Retinal pigment epithelial cell (primary cell): ENCODE measurements around the gene RXYLT1.

Experiments used
- DNase-seq: peaks from one replicate; pipeline ENCODE4 v3.0.0-alpha.2; 2010; ENCODE audit warnings: low read depth
- H3K4me3 ChIP-seq: 2 replicates; pipeline ENCODE4 v1.5.1; 2011; ENCODE audit warnings: mild to moderate bottlenecking, low read length, control low read depth, moderate library complexity
- TF ChIP-seq, protein P1 (sequence below): conservative IDR thresholded peaks from 2 replicates; pipeline ENCODE4 v1.5.1; 2011; ENCODE audit warnings: low read depth, low read length, control low read depth, inconsistent platforms

Gene RXYLT1

DNA sequence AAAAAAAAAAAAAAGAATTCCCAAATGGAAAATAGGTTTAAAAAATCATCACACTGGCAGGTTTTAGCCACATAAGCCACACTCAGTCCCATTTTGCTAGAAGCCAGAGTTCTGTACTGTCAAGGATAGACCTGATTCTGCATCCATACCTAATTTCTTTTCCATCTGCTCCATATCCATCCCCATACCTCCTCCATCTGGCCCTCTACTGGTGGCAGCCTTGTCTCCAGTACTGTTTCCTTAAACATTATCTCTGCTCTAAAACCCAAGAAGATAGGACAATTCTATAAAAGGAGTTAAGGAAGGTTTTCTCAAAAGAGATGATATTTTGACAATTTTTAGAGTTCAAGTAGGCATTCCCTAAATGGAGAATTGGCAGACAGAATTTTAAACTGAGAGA, 26.0 kb upstream of the RXYLT1 start:
- TF ChIP-seq, protein P1, sequence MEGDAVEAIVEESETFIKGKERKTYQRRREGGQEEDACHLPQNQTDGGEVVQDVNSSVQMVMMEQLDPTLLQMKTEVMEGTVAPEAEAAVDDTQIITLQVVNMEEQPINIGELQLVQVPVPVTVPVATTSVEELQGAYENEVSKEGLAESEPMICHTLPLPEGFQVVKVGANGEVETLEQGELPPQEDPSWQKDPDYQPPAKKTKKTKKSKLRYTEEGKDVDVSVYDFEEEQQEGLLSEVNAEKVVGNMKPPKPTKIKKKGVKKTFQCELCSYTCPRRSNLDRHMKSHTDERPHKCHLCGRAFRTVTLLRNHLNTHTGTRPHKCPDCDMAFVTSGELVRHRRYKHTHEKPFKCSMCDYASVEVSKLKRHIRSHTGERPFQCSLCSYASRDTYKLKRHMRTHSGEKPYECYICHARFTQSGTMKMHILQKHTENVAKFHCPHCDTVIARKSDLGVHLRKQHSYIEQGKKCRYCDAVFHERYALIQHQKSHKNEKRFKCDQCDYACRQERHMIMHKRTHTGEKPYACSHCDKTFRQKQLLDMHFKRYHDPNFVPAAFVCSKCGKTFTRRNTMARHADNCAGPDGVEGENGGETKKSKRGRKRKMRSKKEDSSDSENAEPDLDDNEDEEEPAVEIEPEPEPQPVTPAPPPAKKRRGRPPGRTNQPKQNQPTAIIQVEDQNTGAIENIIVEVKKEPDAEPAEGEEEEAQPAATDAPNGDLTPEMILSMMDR = peak; percentile 34
- H3K4me3 ChIP-seq = no peak overlapping the region
- no peak for DNase-seq

DNA sequence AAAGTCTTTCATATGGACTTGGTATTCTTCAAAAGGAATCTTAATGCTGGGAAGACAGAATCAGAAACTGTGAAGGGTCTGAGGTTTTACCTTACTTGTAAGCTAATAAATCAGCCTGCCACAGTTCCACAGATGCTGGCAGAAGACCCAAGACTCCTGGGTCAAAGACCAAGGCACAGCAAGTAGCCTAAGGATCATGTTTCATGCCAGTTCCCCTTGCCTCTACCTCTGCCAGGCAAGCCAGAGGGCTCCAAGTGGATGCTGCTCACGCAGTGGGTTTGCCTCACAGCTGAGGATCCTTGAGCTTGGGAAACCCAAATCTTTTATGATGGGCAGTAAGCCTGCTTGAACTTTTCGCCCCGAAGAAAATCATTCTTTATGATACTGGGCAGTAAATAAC, 15.2 kb upstream of the RXYLT1 start:
- no peak overlapping the region for H3K4me3 ChIP-seq
- TF ChIP-seq, protein P1 = no peak
- no peak for DNase-seq

DNA sequence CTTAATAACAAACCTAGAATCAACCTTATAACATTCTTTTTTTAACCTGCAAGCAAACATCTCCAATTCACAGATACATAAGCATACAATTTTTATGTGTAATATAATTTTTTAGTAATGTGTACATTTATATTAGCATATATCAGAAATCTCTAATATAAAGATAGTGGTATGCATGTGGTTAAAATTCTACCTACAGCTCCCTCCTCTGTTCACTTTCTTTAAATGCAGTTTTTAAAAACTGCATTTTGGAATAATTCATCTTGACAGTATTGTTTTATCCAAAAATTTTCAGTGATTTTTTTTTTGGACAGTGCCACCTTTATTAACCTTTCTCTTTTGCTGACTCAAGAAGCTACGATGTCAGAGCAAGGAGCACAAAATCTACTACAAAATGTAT, 13.2 kb upstream of the RXYLT1 start:
- no peak overlapping the region for H3K4me3 ChIP-seq
- DNase-seq = no peak
- TF ChIP-seq, protein P1 = peak; percentile 38

DNA sequence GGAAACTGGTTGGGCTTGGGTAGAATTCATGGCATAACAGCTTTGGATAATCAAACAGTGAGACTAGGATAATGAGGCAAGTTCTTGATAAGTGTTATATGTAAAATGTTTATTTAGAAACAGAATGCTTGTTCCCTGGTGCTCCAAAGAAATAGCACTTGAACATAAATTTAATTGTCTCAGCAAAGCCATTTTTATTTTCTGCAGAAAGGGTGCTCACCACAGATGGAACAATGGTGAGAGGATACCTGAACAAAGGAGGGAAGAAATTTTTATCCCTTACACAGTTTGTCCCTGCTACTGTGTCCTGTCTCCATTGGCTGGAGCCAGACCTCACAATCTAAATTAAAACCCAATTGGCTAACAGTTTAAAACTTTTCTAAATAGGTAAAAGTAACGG, 9.3 kb upstream of the RXYLT1 start:
- no peak for DNase-seq
- H3K4me3 ChIP-seq = no peak overlapping the region
- TF ChIP-seq, protein P1 = no peak

- TF ChIP-seq, protein P1 = no peak
- no peak for DNase-seq
- H3K4me3 ChIP-seq = no peak overlapping the region
Observed at GRCh38 chr12:63777340-63777739, 2.4 kb upstream of the RXYLT1 start.

DNA sequence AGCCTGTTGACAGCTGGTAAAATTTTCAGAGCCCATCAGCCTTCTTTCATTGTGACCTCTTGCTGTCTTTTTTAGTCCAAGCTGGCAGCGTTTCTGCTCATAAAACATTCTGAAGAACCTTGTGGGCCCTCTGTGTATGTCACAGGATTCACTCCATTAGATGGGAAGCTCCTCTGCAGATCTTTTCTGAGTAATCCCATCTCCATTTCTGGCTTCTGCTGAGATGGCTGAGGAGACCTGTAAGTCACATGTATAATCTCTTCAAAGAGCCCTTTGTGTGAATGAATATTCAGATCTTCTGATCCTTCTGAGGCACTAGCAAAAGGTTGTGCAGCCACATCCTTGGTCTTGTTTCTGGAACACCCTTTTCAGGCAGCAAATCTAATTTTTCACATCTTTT, 2.8 kb downstream of the RXYLT1 start:
- H3K4me3 ChIP-seq = no peak overlapping the region
- DNase-seq = no peak
- TF ChIP-seq, protein P1 = no peak

GRCh38 chr12:63787306-63787705, 7.6 kb downstream of the RXYLT1 start:
- TF ChIP-seq, protein P1 = no peak
- no peak for DNase-seq
- no peak overlapping the region for H3K4me3 ChIP-seq
